GM10847 (cell line): Measurements from ENCODE around the gene MTMR3.

Experiments used
- POLR2A ChIP-seq: IDR thresholded peaks from 2 replicates; pipeline ENCODE4 v1.6.1; 2011; ENCODE audit not compliant: insufficient read length; ENCODE audit errors: extremely low read depth

MTMR3 gene

GRCh38 chr22:29883045-29883774 lies at the start of gene MTMR3:
TSS of gene MTMR3 (plus strand) at chr22:29883174. CDS start at chr22:29971060, 87,886 bp downstream.
- peak; percentile 55 for TF ChIP-seq POLR2A

GRCh38 chr22:29833392-29833965 lies 49.5 kb upstream of the MTMR3 start:
- TF ChIP-seq POLR2A, result no peak

- TF ChIP-seq POLR2A, result no peak
These were observed 48.9 kb upstream of the MTMR3 start for GRCh38 chr22:29834046-29834445.

DNA sequence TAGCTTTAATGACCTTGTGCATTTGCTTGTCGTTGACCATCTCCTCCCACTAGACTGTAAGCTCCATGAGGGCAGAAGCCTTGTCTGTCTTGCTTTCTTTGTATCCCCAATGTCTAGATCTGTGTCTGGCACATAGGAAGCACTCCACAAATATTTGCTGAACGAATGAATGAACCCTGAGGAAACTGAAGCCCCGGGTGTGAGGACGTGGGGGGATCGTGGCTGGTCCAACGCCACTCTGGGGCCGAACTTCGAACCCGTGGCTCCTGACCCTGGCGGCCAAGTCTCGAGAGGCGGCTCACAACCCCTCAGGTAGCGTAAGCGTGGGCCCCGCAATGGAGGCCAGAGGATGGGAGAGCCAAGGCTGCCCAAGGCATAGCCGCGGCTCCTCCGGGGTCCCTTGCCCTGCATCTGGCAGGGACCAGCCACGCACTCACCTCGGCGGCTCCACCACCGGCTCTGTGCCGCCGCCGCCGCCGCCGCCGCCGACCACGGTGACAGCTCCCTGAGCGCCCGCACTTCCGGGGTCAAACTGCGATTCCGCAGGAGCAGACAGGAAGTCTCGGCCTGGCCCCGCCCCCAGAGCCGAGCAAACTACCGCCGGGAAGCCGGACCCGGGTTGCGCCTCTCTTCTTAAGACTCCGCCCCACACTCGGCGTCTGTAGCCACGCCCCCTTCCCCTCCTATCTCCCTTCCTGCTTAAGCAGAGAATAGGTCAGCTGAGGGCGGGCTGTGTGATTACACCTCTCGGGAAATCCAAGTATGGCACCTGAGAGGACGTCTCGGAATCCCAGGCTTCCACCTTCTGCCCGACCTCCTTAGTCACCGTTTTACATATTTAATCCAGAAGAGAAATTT lies 45.0 kb upstream of the MTMR3 start, which contains the start of gene ASCC2:
TSS of gene ASCC2 (minus strand) at position 534 of the 858 bp plus-strand sequence. CDS start 5,949 bp downstream, outside the sequence.
- TF ChIP-seq POLR2A, result peak; percentile 75

DNA sequence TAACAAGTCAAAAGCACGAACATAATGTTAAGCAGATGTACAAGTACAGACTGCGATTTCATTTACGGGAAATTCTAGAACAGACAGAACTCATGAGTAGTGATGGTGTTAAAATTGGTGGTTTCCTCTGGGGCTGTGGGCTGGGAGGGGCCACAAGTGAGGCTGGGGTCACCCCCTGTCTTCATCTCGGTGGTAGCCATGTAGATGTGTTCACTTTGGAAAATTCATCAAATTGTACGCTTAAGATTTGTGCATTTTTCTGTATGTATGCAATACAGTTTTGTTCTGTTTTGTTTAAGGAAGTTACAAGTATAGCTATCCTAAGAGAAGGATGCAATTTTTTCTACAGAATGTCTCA lies 44.4 kb upstream of the MTMR3 start:
- TF ChIP-seq POLR2A, result no peak

- no peak for TF ChIP-seq POLR2A
These were observed 43.9 kb upstream of the MTMR3 start for GRCh38 chr22:29839039-29839438.

DNA sequence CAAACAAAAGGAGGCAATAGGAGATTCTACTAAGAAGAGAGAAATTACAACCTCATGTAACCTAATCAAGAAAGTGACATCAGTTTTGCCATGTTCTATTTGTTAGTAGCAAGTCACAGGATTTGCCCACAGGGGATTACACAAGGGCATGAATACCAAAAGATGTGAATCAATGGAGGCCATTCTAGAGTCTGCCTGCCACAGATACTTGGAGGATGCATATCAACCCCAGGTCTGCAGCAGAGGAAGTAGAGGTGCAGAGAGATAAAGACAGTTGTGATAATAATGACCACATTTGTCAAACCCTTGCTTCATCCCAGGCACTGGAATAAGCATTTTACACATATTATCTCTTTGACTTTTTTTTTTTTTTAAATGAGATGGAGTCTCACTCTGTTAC lies 42.5 kb upstream of the MTMR3 start:
- TF ChIP-seq POLR2A, result no peak

DNA sequence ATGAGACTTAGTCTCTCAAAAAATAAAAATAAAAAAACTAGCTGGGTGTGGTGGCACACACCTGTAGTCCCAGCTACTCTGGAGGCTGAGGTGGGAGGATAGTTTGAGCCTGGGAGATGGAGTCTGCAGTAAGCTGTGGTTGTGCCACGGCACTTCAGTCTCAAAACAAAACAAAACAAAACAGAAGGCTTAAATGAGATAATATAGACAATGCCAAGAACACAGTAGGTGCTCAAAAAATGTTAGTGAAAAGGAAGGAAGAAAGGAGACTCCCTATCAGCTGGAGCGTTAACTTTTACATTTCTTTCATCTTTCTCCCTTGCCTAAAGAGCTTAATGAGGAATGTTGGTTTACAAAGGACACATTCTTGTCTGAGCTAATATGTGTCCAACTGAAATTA lies 40.8 kb upstream of the MTMR3 start:
- TF ChIP-seq POLR2A, result no peak

GRCh38 chr22:29842740-29843139 lies 40.2 kb upstream of the MTMR3 start:
- no peak for TF ChIP-seq POLR2A

- no peak for TF ChIP-seq POLR2A
These were observed 36.7 kb upstream of the MTMR3 start for GRCh38 chr22:29846290-29846689.

GRCh38 chr22:29848111-29848510 lies 34.9 kb upstream of the MTMR3 start:
- no peak for TF ChIP-seq POLR2A

- TF ChIP-seq POLR2A, result no peak
These were observed 28.5 kb upstream of the MTMR3 start for GRCh38 chr22:29854432-29854831.

- TF ChIP-seq POLR2A, result no peak
These were observed 27.3 kb upstream of the MTMR3 start for GRCh38 chr22:29855611-29856181.

GRCh38 chr22:29856496-29856895 lies 26.5 kb upstream of the MTMR3 start:
- no peak for TF ChIP-seq POLR2A

- TF ChIP-seq POLR2A, result no peak
These were observed 22.8 kb upstream of the MTMR3 start for GRCh38 chr22:29860006-29860766.
